IMR-90 (cell line): Measurements from ENCODE around the gene TCERG1. TPM values are rescaled to one million over a fixed set of nuclear protein-coding genes. Genes with fewer than 3 reads are reported as not detected.

Experiments used
- ATAC-seq: fragments of 200-7000 bp; cut with Tn5 transposase; 2 replicates; pipeline ENCODE4 v1.9.1; 2020; ENCODE audit warnings: low read depth, mild to moderate bottlenecking, moderate library complexity
- BruUV-seq: library from RNA; stranded (reverse); fragments of 400-500 nt; replicated peaks from 2 replicates; lab custom pipeline; 2021; lab: Mats Ljungman, UMichigan
- CTCF ChIA-PET: fragments of 300-600 bp; formaldehyde crosslinking; extraction: SDS; loops from one replicate; lab custom pipeline; 2021; ENCODE audit warnings: antibody characterized with exemption; lab: Yijun Ruan, JAX
- POLR2A ChIA-PET: fragments of 300-600 bp; sonication (Branson Sonifier 250); formaldehyde crosslinking; loops from one replicate; lab custom pipeline; 2022; ENCODE audit warnings: antibody characterized with exemption; ENCODE audit not compliant: unreplicated experiment; lab: Charles Lee
- DNase-seq: peaks from one replicate; pipeline ENCODE4 v3.0.0; 2013
- H2AFZ ChIP-seq: replicated peaks from 2 replicates; pipeline ENCODE3; 2013; ENCODE audit warnings: low read length, mild to moderate bottlenecking; ENCODE audit not compliant: poor library complexity
- H2AK5ac ChIP-seq: 2 replicates; pipeline ENCODE4 v1.6.1; 2013; ENCODE audit warnings: low read depth, low read length, inconsistent platforms
- H2AK9ac ChIP-seq: replicated peaks from 2 replicates; pipeline ENCODE3; 2013; ENCODE audit warnings: mild to moderate bottlenecking, low read depth, low read length, moderate library complexity; ENCODE audit not compliant: poor library complexity
- H2BK120ac ChIP-seq: 2 replicates; pipeline ENCODE4 v1.6.1; 2013; ENCODE audit warnings: low read depth, low read length, inconsistent platforms
- H2BK15ac ChIP-seq: 3 replicates; pipeline ENCODE4 v1.6.1; 2013; ENCODE audit warnings: low read depth, low read length, inconsistent platforms
- H2BK20ac ChIP-seq: 2 replicates; pipeline ENCODE4 v1.6.1; 2013; ENCODE audit warnings: low read depth, mild to moderate bottlenecking, inconsistent platforms, low read length, moderate library complexity
- H2BK5ac ChIP-seq: 2 replicates; pipeline ENCODE4 v1.6.1; 2013; ENCODE audit warnings: mild to moderate bottlenecking, low read depth, low read length, inconsistent platforms; ENCODE audit not compliant: poor library complexity, severe bottlenecking
- H3K14ac ChIP-seq: replicated peaks from 2 replicates; pipeline ENCODE4 v1.6.1; 2013; ENCODE audit warnings: low read depth, low read length, inconsistent platforms
- H3K18ac ChIP-seq: 2 replicates; pipeline ENCODE4 v1.6.1; 2013; ENCODE audit warnings: low read depth, low read length, control low read depth
- H3K23ac ChIP-seq: 2 replicates; pipeline ENCODE4 v1.6.1; 2013; ENCODE audit warnings: low read depth, low read length, inconsistent platforms
- H3K27ac ChIP-seq: 2 replicates; pipeline ENCODE4 v1.5.1; 2013; ENCODE audit warnings: mild to moderate bottlenecking, control low read depth, low read length; ENCODE audit not compliant: insufficient read depth
- H3K27me3 ChIP-seq: 2 replicates; pipeline ENCODE4 v1.6.1; 2013; ENCODE audit warnings: low read length; ENCODE audit not compliant: control insufficient read depth, insufficient read depth
- H3K36me3 ChIP-seq: 2 replicates; pipeline ENCODE4 v1.6.1; 2013; ENCODE audit warnings: low read length, mixed read lengths; ENCODE audit not compliant: control insufficient read depth, insufficient read depth
- H3K4ac ChIP-seq: 2 replicates; pipeline ENCODE4 v1.6.1; 2013; ENCODE audit warnings: low read depth, low read length, inconsistent platforms
- H3K4me1 ChIP-seq: 2 replicates; pipeline ENCODE4 v1.6.1; 2013; ENCODE audit warnings: low read length, mixed read lengths; ENCODE audit not compliant: control insufficient read depth, insufficient read depth
- H3K4me2 ChIP-seq: 2 replicates; pipeline ENCODE4 v1.6.1; 2013; ENCODE audit warnings: low read depth, mild to moderate bottlenecking, control low read depth, low read length, moderate library complexity
- H3K4me3 ChIP-seq: 2 replicates; pipeline ENCODE4 v1.5.1; 2013; ENCODE audit warnings: low read depth, mild to moderate bottlenecking, control low read depth, low read length, moderate library complexity; ENCODE audit not compliant: insufficient read depth
- H3K56ac ChIP-seq: 2 replicates; pipeline ENCODE4 v1.6.1; 2013; ENCODE audit warnings: low read length, inconsistent platforms; ENCODE audit not compliant: insufficient read depth; ENCODE audit errors: extremely low read depth
- H3K79me1 ChIP-seq, 2 experiments: 2 replicates each; pipeline ENCODE4 v1.6.1; 2013; ENCODE audit warnings: low read length in 2 of 2, inconsistent platforms in 1 of 2, low read depth in 1 of 2
- H3K9ac ChIP-seq: 2 replicates; pipeline ENCODE4 v1.6.1; 2013; ENCODE audit warnings: low read depth, low read length, control low read depth
- H3K9me1 ChIP-seq: 2 replicates; pipeline ENCODE4 v1.6.1; 2013; ENCODE audit warnings: low read length, inconsistent platforms; ENCODE audit not compliant: insufficient read depth
- H3K9me3 ChIP-seq: 2 replicates; pipeline ENCODE4 v1.6.1; 2013; ENCODE audit warnings: low read length; ENCODE audit not compliant: control insufficient read depth, insufficient read depth
- H4K20me1 ChIP-seq: 2 replicates; pipeline ENCODE4 v1.6.1; 2013; ENCODE audit warnings: low read length, inconsistent platforms; ENCODE audit not compliant: insufficient read depth
- H4K5ac ChIP-seq: 2 replicates; pipeline ENCODE4 v1.6.1; 2013; ENCODE audit warnings: mild to moderate bottlenecking, low read depth, low read length, control low read depth
- H4K8ac ChIP-seq, 2 experiments: 2 replicates each; pipeline ENCODE4 v1.6.1; 2013; ENCODE audit warnings: low read depth in 2 of 2, low read length in 2 of 2, control low read depth in 1 of 2, inconsistent platforms in 1 of 2
- H4K91ac ChIP-seq: 2 replicates; pipeline ENCODE4 v1.6.1; 2013; ENCODE audit warnings: low read depth, low read length, inconsistent platforms; ENCODE audit not compliant: insufficient read depth
- CHD1 ChIP-seq: IDR thresholded peaks from 2 replicates; pipeline ENCODE4 v1.6.1; 2012; ENCODE audit warnings: low read depth, low read length, improper control_type of control experiment
- ELK1 ChIP-seq: fragments of 150-350 bp; IDR thresholded peaks from 2 replicates; pipeline ENCODE4 v1.6.1; 2016; ENCODE audit warnings: low read depth, mild to moderate bottlenecking, low read length, moderate library complexity, borderline replicate concordance
- MAFK ChIP-seq: IDR thresholded peaks from 2 replicates; pipeline ENCODE4 v1.6.1; 2012; ENCODE audit warnings: low read depth, low read length, improper control_type of control experiment
- WGBS, 2 experiments: methylation state at CpG; one replicate each; pipeline versions ENCODE4 v1.1.5 to v1.1.7; 2013; ENCODE audit warnings: missing lambda C conversion rate in 2 of 2; ENCODE audit not compliant: insufficient read length in 1 of 2; ENCODE audit errors: extremely low coverage in 2 of 2; 5-methylcytosine and 5-hydroxymethylcytosine counted together
- dilution Hi-C: fragments of 300-500 bp; cut with HindIII; formaldehyde crosslinking; loops from one replicate; pipeline ENCODE4 v1.14.3; 2018; ENCODE audit warnings: low sequenced_read_pairs; ENCODE audit not compliant: unreplicated experiment
- in situ Hi-C: fragments of 300-500 bp; cut with MboI; formaldehyde crosslinking; loops from 3 replicates; pipeline ENCODE4 v1.14.3; 2019; ENCODE audit warnings: low sequenced_read_pairs, inconsistent platforms, mixed read lengths
- intact Hi-C: fragments of 100-400 bp; cut with micrococcal nuclease; formaldehyde crosslinking; loops from 2 replicates; pipeline ENCODE4 v1.10.0; 2022
- polyA plus RNA-seq, 3 experiments: library from polyadenylated mRNA; depleted of rRNA; stranded (reverse); fragments of >200 nt; gene quantifications; 2 replicates each; pipeline ENCODE4 v1.2.3, GENCODE V29; 2012; ENCODE audit warnings: low replicate concordance in 1 of 3
- total RNA-seq: library from RNA; depleted of rRNA; stranded (reverse); fragments of >200 nt; gene quantifications from 2 replicates; pipeline ENCODE4 v1.2.3, GENCODE V29; 2012

Gene TCERG1
- total and polyA plus RNA-seq, 2 of the 4 experiments (the other 2 are of a cell fraction), result 21.9 to 44.7 TPM

- no peak overlapping the region for H4K8ac ChIP-seq
- H4K5ac ChIP-seq, result no peak overlapping the region
- in situ Hi-C loops, result no loop called here
- H3K4me3 ChIP-seq, result no peak overlapping the region
- H3K9me3 ChIP-seq, result no peaks in the 10 kb centered on the region
- H2BK5ac ChIP-seq, result no peak overlapping the region
- WGBS, 2 experiments, result no CpG with 5 or more reads among the region's 2 CpGs
- H3K79me1 ChIP-seq, result no peaks in the 10 kb centered on the region
- no peak overlapping the region for H2AK5ac ChIP-seq
- no TSS peak for BruUV-seq
- no peak overlapping the region for H2BK20ac ChIP-seq
- no peaks in the 10 kb centered on the region; the same call in 1 of the 2 replicates for H3K9me1 ChIP-seq
- no peak for DNase-seq
- no peaks in the 10 kb centered on the region for H4K20me1 ChIP-seq
- no peak overlapping the region for H3K18ac ChIP-seq
- dilution Hi-C loops, result no loop called here
- no peak overlapping the region for H4K91ac ChIP-seq
- no peak overlapping the region for H3K27ac ChIP-seq
- no peaks in the 10 kb centered on the region for H3K4me1 ChIP-seq
- H3K14ac ChIP-seq, result no peak overlapping the region
- no peak overlapping the region for H2BK120ac ChIP-seq
- no peak overlapping the region for H3K9ac ChIP-seq
- H2BK15ac ChIP-seq, result no peak overlapping the region
- no peak for ATAC-seq
- no peak overlapping the region for H3K4ac ChIP-seq
- TF ChIP-seq MAFK, result no peak
- no peak for TF ChIP-seq ELK1
- no peak for TF ChIP-seq CHD1
- CTCF ChIA-PET, result no interaction called here
- peaks cover 6% of the 10 kb centered on the region for H3K36me3 ChIP-seq
- no peak overlapping the region for H2AFZ ChIP-seq
- intact Hi-C loops, result no loop called here
- H2AK9ac ChIP-seq, result no peak overlapping the region
- no peak overlapping the region for H3K23ac ChIP-seq
- H3K4me2 ChIP-seq, result no peak overlapping the region
- H3K27me3 ChIP-seq, result no peaks in the 10 kb centered on the region
- POLR2A ChIA-PET, result no interaction called here
- no peak overlapping the region for H3K56ac ChIP-seq
These were observed 66.3 kb downstream of the TCERG1 start for GRCh38 chr5:146513462-146513861.
